ENCODE measurements around the gene ZNF518A. TPM values are rescaled to one million over a fixed set of nuclear protein-coding genes. Genes with fewer than 3 reads are reported as not detected.

ZNF518A gene
- total RNA-seq, 1 experiment from 2014 or later, result 36.7 TPM

DNA sequence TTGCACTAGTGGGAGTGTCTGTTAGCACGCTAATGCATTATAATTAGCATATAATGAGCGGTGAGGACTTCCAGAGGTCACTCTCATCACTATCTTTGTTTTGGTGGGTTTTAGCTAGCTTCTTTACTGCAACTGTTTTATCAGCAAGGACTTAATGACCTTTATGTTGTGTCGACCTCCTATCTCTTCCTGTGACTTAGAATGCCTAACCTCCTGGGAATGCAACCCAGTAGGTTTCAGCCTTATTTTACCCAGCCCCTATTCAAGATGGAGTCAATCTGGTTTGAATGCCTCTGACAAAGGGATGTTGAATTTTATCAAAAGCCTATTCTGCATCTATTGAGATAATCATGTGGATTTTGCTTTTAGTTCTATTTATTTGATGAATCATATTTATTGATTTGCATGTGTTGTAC is 22.5 kb upstream of the ZNF518A start (continued):
- no peak for TF ChIP-seq CTCF (IDR thresholded peaks at IDR 0.05 in 2 of 3, conservative IDR thresholded peaks at IDR 0.05 in 1 of 3; ENCODE audit: borderline replicate concordance in 1 of 3, insufficient read depth in 1 of 3, low read depth in 2 of 3, low read length in 2 of 3)
- TF ChIP-seq EZH2phosphoT487 (IDR thresholded peaks at IDR 0.05; ENCODE audit: borderline replicate concordance), result no peak
- TF ChIP-seq YY1 (IDR thresholded peaks at IDR 0.05; ENCODE audit: extremely low read depth, insufficient replicate concordance, low read depth, low read length), result no peak
- TF ChIP-seq ELF1 (IDR thresholded peaks at IDR 0.05; ENCODE audit: borderline replicate concordance, low read depth), result no peak

GRCh38 chr10:96112531-96112930 is 17.6 kb upstream of the ZNF518A start:
- RAD21 ChIA-PET (ENCODE audit: low non-redundant PET in 1 of 2, low total read pairs in 2 of 2, uncharacterized antibody in 2 of 2, unreplicated experiment in 2 of 2), result no interaction called here
- Histone ChIP-seq H3K4me3 (replicated peaks in 1 of 2; ENCODE audit: low read depth in 1 of 2, low read length in 2 of 2) (no peak overlapping the region), H3K4me2 (ENCODE audit: low read length) (no peak overlapping the region), H3K4me1 (ENCODE audit: control insufficient read depth in 1 of 2, insufficient read depth in 2 of 2, low read length in 2 of 2) (no peaks in the 10 kb centered on the region), H3K27ac (ENCODE audit: low read depth, low read length) (no peak overlapping the region), H2AFZ (ENCODE audit: low read depth, low read length, poor library complexity, severe bottlenecking) (no peak overlapping the region), H3K27me3 (ENCODE audit: insufficient read depth, low read length) (0 out of 2 replicates have a peak, but pooled peaks cover 4% of the 10 kb centered on the region), H3K9me3 (ENCODE audit: control insufficient read depth in 1 of 2, insufficient read depth in 1 of 2, low read depth in 1 of 2, low read length in 2 of 2) (no peaks in the 10 kb centered on the region), H4K20me1 (ENCODE audit: insufficient read depth) (no peaks in the 10 kb centered on the region), H3K36me3 (ENCODE audit: control insufficient read depth in 1 of 2, insufficient read depth in 2 of 2, low read length in 2 of 2) (no peaks in the 10 kb centered on the region), H3K9me2 (ENCODE audit: insufficient read depth) (no peaks in the 10 kb centered on the region), H3K79me2 (ENCODE audit: insufficient read depth, low read length) (no peaks in the 10 kb centered on the region), H3K9ac (ENCODE audit: low read length) (no peak overlapping the region)
- CTCF ChIA-PET, result no interaction called here
- no peak for TF ChIP-seq SP1 (IDR thresholded peaks at IDR 0.05; ENCODE audit: low read depth)
- no peak for DNase-seq (ENCODE audit: low read depth, low spot score)
- intact Hi-C loops (cut with micrococcal nuclease), result no loop called here
- no peak for ATAC-seq
- POLR2A ChIA-PET, result no interaction called here
- no TSS peak for BruUV-seq (replicated peaks)

Data from HCT116 (cell line).